K562 (cell line): ENCODE measurements around the gene GMPR. TPM values are rescaled to one million over a fixed set of nuclear protein-coding genes. Genes with fewer than 3 reads are reported as not detected.

Source experiments
- ATAC-seq: fragments of 200-7000 bp; cut with Tn5 transposase; 3 replicates; pipeline ENCODE4 v1.9.1; 2020; ENCODE audit warnings: moderate library complexity
- BruUV-seq: library from RNA; stranded (reverse); fragments of 400-500 nt; replicated peaks from 2 replicates; lab custom pipeline; 2021; lab: Mats Ljungman, UMichigan
- CTCF ChIA-PET: fragments of 300-600 bp; formaldehyde crosslinking; extraction: SDS; loops from one replicate; lab custom pipeline; 2021; ENCODE audit warnings: low intra/inter-chr PET ratio; lab: Yijun Ruan, JAX
- POLR2A ChIA-PET: fragments of 300-600, 350-650 bp; sonication (Branson Sonifier 250); formaldehyde crosslinking; extraction: SDS; loops from one replicate; lab custom pipeline; 2021; ENCODE audit warnings: antibody characterized with exemption, inconsistent platforms; lab: Yijun Ruan, JAX
- DNase-seq, 4 experiments: peaks; one replicate each; pipeline versions ENCODE4 v3.0.0 to v3.0.0-alpha.2; 2011 to 2018; ENCODE audit warnings: low spot score in 3 of 4, mixed read lengths in 3 of 4; ENCODE audit errors: extremely low read depth in 1 of 4
- FAIRE-seq: peaks from 2 replicates; lab custom pipeline; 2011; peaks lifted over from hg19 to GRCh38; lab: Jason Lieb, UNC
- H2AFZ ChIP-seq: 2 replicates; pipeline ENCODE4 v1.6.0; 2011; ENCODE audit warnings: low read depth, low read length, control low read depth, inconsistent platforms
- H3K27ac ChIP-seq: fragments of 200-600 bp; 3 replicates; pipeline ENCODE4 v1.8.0; 2011; ENCODE audit warnings: low read depth, mild to moderate bottlenecking, control low read depth, inconsistent platforms, low read length, moderate library complexity, mixed read lengths; ENCODE audit errors: extremely low read depth
- H3K27me3 ChIP-seq, 2 experiments: fragments of 300-600 bp in 1 of 2; 2 replicates in 1 of 2; 3 replicates in 1 of 2; pipeline versions ENCODE4 v1.6.0 to v1.8.0; 2011; ENCODE audit warnings: inconsistent platforms in 2 of 2, low read length in 2 of 2, mild to moderate bottlenecking in 1 of 2, mixed read lengths in 1 of 2, moderate library complexity in 1 of 2; ENCODE audit not compliant: control insufficient read depth in 2 of 2, insufficient read depth in 2 of 2
- H3K36me3 ChIP-seq: fragments of 300-600 bp; 3 replicates; pipeline ENCODE4 v1.8.0; 2011; ENCODE audit warnings: mild to moderate bottlenecking, low read length, inconsistent platforms; ENCODE audit not compliant: control insufficient read depth, insufficient read depth
- H3K4me1 ChIP-seq, 2 experiments: fragments of 200-600 bp in 1 of 2; replicated peaks in 1 of 2; 2 replicates in 1 of 2; 3 replicates in 1 of 2; pipeline versions ENCODE4 v1.5.1 to v1.8.0; 2011; ENCODE audit warnings: inconsistent platforms in 2 of 2, low read length in 2 of 2, mild to moderate bottlenecking in 1 of 2, mixed read lengths in 1 of 2, moderate library complexity in 1 of 2; ENCODE audit not compliant: control insufficient read depth in 2 of 2, insufficient read depth in 2 of 2
- H3K4me2 ChIP-seq: 2 replicates; pipeline ENCODE4 v1.6.1; 2011; ENCODE audit warnings: low read length, control low read depth, inconsistent platforms, mixed read lengths; ENCODE audit not compliant: insufficient read depth
- H3K4me3 ChIP-seq: fragments of 200-600 bp; sonication (generic), shearing (Covaris generic); 2 replicates; pipeline ENCODE4 v1.5.1; 2016; ENCODE audit warnings: control low read depth, inconsistent platforms
- H3K79me2 ChIP-seq: fragments of 200-600 bp; 3 replicates; pipeline ENCODE4 v1.8.0; 2011; ENCODE audit warnings: low read length, inconsistent platforms; ENCODE audit not compliant: control insufficient read depth, insufficient read depth
- H3K9ac ChIP-seq, 2 experiments: 2 replicates each; pipeline versions ENCODE4 v1.6.0 to v1.6.1; 2011; ENCODE audit warnings: low read depth in 2 of 2, low read length in 2 of 2, control low read depth in 1 of 2, inconsistent platforms in 1 of 2, mild to moderate bottlenecking in 1 of 2, mixed read lengths in 1 of 2; ENCODE audit not compliant: insufficient read depth in 1 of 2
- H3K9me1 ChIP-seq: one replicate; pipeline ENCODE4 v1.6.0; 2011; ENCODE audit warnings: inconsistent platforms, mild to moderate bottlenecking, low read length, moderate library complexity; ENCODE audit not compliant: control insufficient read depth, insufficient read depth
- H3K9me3 ChIP-seq: replicated peaks from 2 replicates; pipeline ENCODE4 v1.5.1; 2011; ENCODE audit warnings: low read depth, low read length, inconsistent platforms; ENCODE audit not compliant: control insufficient read depth, insufficient read depth
- H4K20me1 ChIP-seq: replicated peaks from 2 replicates; pipeline ENCODE4 v1.6.1; 2011; ENCODE audit warnings: low read length, inconsistent platforms, mixed read lengths; ENCODE audit not compliant: control insufficient read depth, insufficient read depth
- MCM7 ChIP-seq, 2 experiments: fragments of 450-650 bp; IDR thresholded peaks; 2 replicates each; pipeline ENCODE4 v1.6.1; 2016 to 2018
- POLR2G ChIP-seq: fragments of 200-400 bp; formaldehyde crosslinking; IDR thresholded peaks from 2 replicates; pipeline ENCODE4 v1.6.1; 2017; ENCODE audit warnings: low read depth, mild to moderate bottlenecking, antibody characterized with exemption, low read length, moderate library complexity
- SRSF1 ChIP-seq: fragments of 200-400 bp; formaldehyde crosslinking; IDR thresholded peaks from 2 replicates; pipeline ENCODE4 v1.6.1; 2017; ENCODE audit warnings: mild to moderate bottlenecking, low read depth, low read length, moderate library complexity
- ZNF239 ChIP-seq: fragments of 250-450 bp; sonication (Bioruptor Pico); IDR thresholded peaks from 2 replicates; pipeline ENCODE4 v1.4.0; 2020; ENCODE audit warnings: mild to moderate bottlenecking
- WGBS: fragments of 100-300 bp; shearing (Covaris generic); methylation state at CpG from one replicate; pipeline ENCODE4 v1.1.6; 2016; ENCODE audit warnings: low coverage, mixed read lengths; ENCODE audit not compliant: insufficient coverage; ENCODE audit errors: missing lambda C conversion rate; 5-methylcytosine and 5-hydroxymethylcytosine counted together
- in situ Hi-C: fragments of 300-500 bp; cut with MboI; formaldehyde crosslinking; loops from 4 replicates; pipeline ENCODE4 v1.15.0; 2018; ENCODE audit warnings: inconsistent platforms, mixed read lengths
- intact Hi-C: fragments of 100-400 bp; cut with micrococcal nuclease; formaldehyde crosslinking; loops from 2 replicates; pipeline ENCODE4 v1.14.2; 2022
- polyA plus RNA-seq, 8 experiments: library from polyadenylated mRNA; depleted of rRNA in 4 of 8; stranded (reverse) in 5 of 8; unstranded in 3 of 8; fragments of >200 nt; fragmentation: Nextera tagmentation in 2 of 8; fragmentation: Illumina TruSeq in 1 of 8; extraction: Ambion mirVana in 2 of 8; extraction: Trizol in 1 of 8; gene quantifications; 2 replicates each; pipeline versions ENCODE4 v1.2.1 to v1.2.3, GENCODE V29; 2011 to 2014; ENCODE audit warnings: inconsistent platforms in 1 of 8, missing spikeins in 1 of 8
- total RNA-seq, 7 experiments: library from RNA; depleted of rRNA in 6 of 7; stranded (reverse); fragments of >200 nt in 6 of 7; fragmentation: Illumina TruSeq in 2 of 7; extraction: Trizol in 2 of 7; gene quantifications; 2 replicates each; pipeline versions ENCODE4 v1.2.1 to v1.2.3, GENCODE V29; 2011 to 2021; ENCODE audit warnings: low replicate concordance in 1 of 7
- TF ChIP-seq, protein P1 (sequence below): IDR thresholded peaks from 2 replicates; pipeline ENCODE4 v1.6.1; 2014; ENCODE audit warnings: antibody characterized with exemption

GMPR gene
- total and polyA plus RNA-seq, 9 of the 15 experiments (the other 6 are each of a cell fraction or from before 2014, with no cell fraction given), result 34.6 to 83.7 (median 49.8) TPM

DNA sequence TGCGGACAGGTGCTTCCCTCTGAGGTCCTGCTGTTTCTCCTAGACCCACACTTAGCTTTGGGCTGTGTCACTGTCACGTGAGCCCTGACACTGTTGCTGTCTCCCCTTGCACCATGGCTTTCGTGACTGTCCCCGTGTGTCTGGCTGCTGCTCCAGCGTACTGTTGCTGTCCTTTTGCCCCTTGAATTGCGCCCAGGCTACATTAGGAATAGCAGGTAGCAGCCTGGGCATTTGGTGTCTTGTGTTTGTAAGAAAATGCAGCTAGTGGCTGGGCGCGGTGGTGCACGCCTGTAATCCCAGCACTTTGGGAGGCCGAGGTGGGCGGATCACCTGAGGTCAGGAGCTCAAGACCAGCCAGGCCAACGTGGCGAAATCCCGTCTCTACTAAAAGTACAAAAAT, 46.1 kb downstream of the GMPR start (continued):
- TF ChIP-seq SRSF1 (no peak), ZNF239 (CRISPR knock-in tag) (no peak)
- TF ChIP-seq, protein P1, sequence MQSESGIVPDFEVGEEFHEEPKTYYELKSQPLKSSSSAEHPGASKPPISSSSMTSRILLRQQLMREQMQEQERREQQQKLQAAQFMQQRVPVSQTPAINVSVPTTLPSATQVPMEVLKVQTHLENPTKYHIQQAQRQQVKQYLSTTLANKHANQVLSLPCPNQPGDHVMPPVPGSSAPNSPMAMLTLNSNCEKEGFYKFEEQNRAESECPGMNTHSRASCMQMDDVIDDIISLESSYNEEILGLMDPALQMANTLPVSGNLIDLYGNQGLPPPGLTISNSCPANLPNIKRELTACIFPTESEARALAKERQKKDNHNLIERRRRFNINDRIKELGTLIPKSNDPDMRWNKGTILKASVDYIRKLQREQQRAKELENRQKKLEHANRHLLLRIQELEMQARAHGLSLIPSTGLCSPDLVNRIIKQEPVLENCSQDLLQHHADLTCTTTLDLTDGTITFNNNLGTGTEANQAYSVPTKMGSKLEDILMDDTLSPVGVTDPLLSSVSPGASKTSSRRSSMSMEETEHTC, result no peak

DNA sequence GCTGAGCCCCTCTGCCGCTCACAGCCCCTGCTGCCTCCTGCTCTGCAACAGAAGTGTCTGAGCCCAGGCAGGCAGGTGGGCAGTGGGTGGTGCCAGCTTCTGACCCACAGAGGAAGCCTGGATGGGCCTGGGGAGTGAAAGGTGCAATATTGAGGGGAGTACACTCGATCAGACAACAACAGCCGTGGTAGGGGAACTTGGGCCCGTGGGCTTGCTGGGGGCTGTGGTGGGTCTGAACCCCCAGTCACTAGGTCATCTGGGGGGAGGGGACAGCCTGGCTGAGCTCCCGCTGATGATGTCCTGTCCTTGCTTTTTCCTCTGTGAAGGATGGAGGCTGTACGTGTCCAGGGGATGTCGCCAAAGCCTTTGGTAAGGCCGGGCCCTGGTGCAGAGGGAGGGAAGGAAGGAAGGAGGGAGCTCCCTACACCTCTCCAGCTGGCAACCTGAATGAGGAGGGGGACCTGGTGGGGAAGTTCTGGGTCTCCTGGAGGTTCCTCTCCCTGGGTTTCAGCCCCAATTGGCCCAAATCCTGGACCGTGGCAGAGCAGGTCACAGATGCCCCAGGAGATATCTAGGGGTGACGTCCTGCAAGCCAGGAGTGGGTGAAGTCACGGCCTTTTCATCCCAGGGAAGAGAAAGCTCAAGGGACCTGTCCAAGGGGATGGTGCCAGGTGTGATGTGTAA, 47.2 kb downstream of the GMPR start:
- H3K4me1 ChIP-seq, result peaks cover 0 to 7% of the 10 kb centered on the region in 2 experiments; a peak in 1 of 5 replicates
- no peak overlapping the region for H2AFZ ChIP-seq
- ATAC-seq (peak; percentile 10; the same call in 2 of the 3 replicates), FAIRE-seq (no peak), DNase-seq (no peak)
- no peaks in the 10 kb centered on the region for H3K79me2 ChIP-seq
- no peaks in the 10 kb centered on the region for H3K27me3 ChIP-seq
- no peaks in the 10 kb centered on the region for H4K20me1 ChIP-seq
- in situ Hi-C loops (no loop called here), intact Hi-C loops (loop anchor here (1.0 kb wide), 1 partner anchor 46 kb away; no protein-coding TSS in a partner anchor)
- no peaks in the 10 kb centered on the region; the same call in 1 of the 2 replicates for H3K9me3 ChIP-seq
- TF ChIP-seq POLR2G, result 0 out of 2 replicates have a peak, but pooled peaks have one; percentile 26
- no peak for TF ChIP-seq MCM7 (IDR thresholded peaks at IDR 0.05)
- H3K36me3 ChIP-seq, result peaks cover 64% of the 10 kb centered on the region
- no TSS peak for BruUV-seq
- WGBS, result 91% methylated on average over 11 of the region's 11 CpGs
- H3K4me2 ChIP-seq, result no peak overlapping the region
- CTCF ChIA-PET, result no interaction called here
- POLR2A ChIA-PET, result interaction anchor here (0.6 to 3.9 kb wide), 3 partner anchors 8 to 644 kb away, joined by 3 to 18 read pairs (median 3); no protein-coding TSS in a partner anchor
- H3K27ac ChIP-seq, result no peak overlapping the region
- H3K4me3 ChIP-seq, result no peak overlapping the region
- no peaks in the 10 kb centered on the region for H3K9me1 ChIP-seq
- peak overlapping the region in 1 of 2 experiments; percentile 8; a peak in 1 of 4 replicates for H3K9ac ChIP-seq
